Keratinocyte (primary cell): ENCODE measurements around the gene FKBP10. TPM values are rescaled to one million over a fixed set of nuclear protein-coding genes. Genes with fewer than 3 reads are reported as not detected.

Source experiments
- DNase-seq: peaks from one replicate; pipeline ENCODE4 v3.0.0-alpha.2; 2011; ENCODE audit warnings: low read depth, missing footprints, low spot score
- FAIRE-seq: peaks from 2 replicates; lab custom pipeline; 2011; peaks lifted over from hg19 to GRCh38; lab: Jason Lieb, UNC
- H2AFZ ChIP-seq: 2 replicates; pipeline ENCODE4 v1.6.0; 2012; ENCODE audit warnings: low read length, control low read depth, inconsistent platforms; ENCODE audit not compliant: control insufficient read depth
- H3K27ac ChIP-seq: 2 replicates; pipeline ENCODE4 v1.5.1; 2011; ENCODE audit warnings: low read length; ENCODE audit not compliant: control insufficient read depth, insufficient read depth
- H3K27me3 ChIP-seq: 3 replicates; pipeline ENCODE4 v1.6.0; 2011; ENCODE audit warnings: low read length; ENCODE audit not compliant: control insufficient read depth, insufficient read depth; ENCODE audit errors: extremely low read depth
- H3K36me3 ChIP-seq, 2 experiments: 2 replicates in 1 of 2; 3 replicates in 1 of 2; pipeline ENCODE4 v1.5.1; 2011; ENCODE audit warnings: low read length in 2 of 2, mild to moderate bottlenecking in 1 of 2; ENCODE audit not compliant: control insufficient read depth in 2 of 2, insufficient read depth in 2 of 2; ENCODE audit errors: extremely low read depth in 1 of 2
- H3K4me1 ChIP-seq: 3 replicates; pipeline ENCODE4 v1.5.1; 2011; ENCODE audit warnings: low read length; ENCODE audit not compliant: control insufficient read depth, insufficient read depth; ENCODE audit errors: extremely low read depth
- H3K4me2 ChIP-seq: 3 replicates; pipeline ENCODE4 v1.6.0; 2011; ENCODE audit warnings: low read depth, low read length; ENCODE audit not compliant: control insufficient read depth, insufficient read depth; ENCODE audit errors: extremely low read depth
- H3K4me3 ChIP-seq, 3 experiments: fragments of 200-600 bp in 1 of 3; sonication (generic) in 1 of 3; 2 replicates in 2 of 3; 3 replicates in 1 of 3; pipeline ENCODE4 v1.5.1; 2011 to 2016; ENCODE audit warnings: low read length in 3 of 3, mild to moderate bottlenecking in 3 of 3, control low read depth in 2 of 3, inconsistent platforms in 1 of 3, low read depth in 1 of 3, mixed read lengths in 1 of 3, mixed run types in 1 of 3, moderate library complexity in 1 of 3; ENCODE audit not compliant: control insufficient read depth in 2 of 3, insufficient read depth in 2 of 3; ENCODE audit errors: extremely low read depth in 1 of 3
- H3K79me2 ChIP-seq: 2 replicates; pipeline ENCODE4 v1.6.0; 2012; ENCODE audit warnings: low read length; ENCODE audit not compliant: control insufficient read depth, insufficient read depth
- H3K9ac ChIP-seq: 3 replicates; pipeline ENCODE4 v1.6.0; 2011; ENCODE audit warnings: low read length; ENCODE audit not compliant: control insufficient read depth, insufficient read depth; ENCODE audit errors: extremely low read depth
- H3K9me1 ChIP-seq: 3 replicates; pipeline ENCODE4 v1.6.0; 2011; ENCODE audit warnings: low read length; ENCODE audit not compliant: control insufficient read depth, insufficient read depth; ENCODE audit errors: extremely low read depth
- H3K9me3 ChIP-seq: 2 replicates; pipeline ENCODE4 v1.5.1; 2012; ENCODE audit warnings: low read depth, low read length; ENCODE audit not compliant: control insufficient read depth
- H4K20me1 ChIP-seq: 3 replicates; pipeline ENCODE4 v1.6.0; 2011; ENCODE audit warnings: low read length; ENCODE audit not compliant: control insufficient read depth, insufficient read depth; ENCODE audit errors: extremely low read depth
- CTCF ChIP-seq, 3 experiments: IDR thresholded peaks in 1 of 3; conservative IDR thresholded peaks in 1 of 3; optimal IDR thresholded peaks in 1 of 3; 2 replicates in 2 of 3; 3 replicates in 1 of 3; pipeline versions ENCODE3 to v1.5.1; 2011; ENCODE audit warnings: low read length in 3 of 3, mild to moderate bottlenecking in 3 of 3, moderate library complexity in 2 of 3, control low read depth in 1 of 3, inconsistent platforms in 1 of 3; ENCODE audit not compliant: insufficient read depth in 2 of 3; ENCODE audit errors: extremely low read depth in 1 of 3
- EZH2 ChIP-seq: IDR thresholded peaks from one replicate; pipeline ENCODE4 v1.6.1; 2012; ENCODE audit warnings: inconsistent platforms, mild to moderate bottlenecking, low read length, moderate library complexity
- dilution Hi-C: fragments of 300-500 bp; cut with MboI; formaldehyde crosslinking; loops from one replicate; pipeline ENCODE4 v1.7.0; 2020; ENCODE audit warnings: low sequenced_read_pairs; ENCODE audit not compliant: extremely low pct_ligation_motif_present
- polyA plus RNA-seq, 5 experiments: library from polyadenylated mRNA; depleted of rRNA in 3 of 5; stranded (reverse) in 3 of 5; stranded (forward) in 1 of 5; unstranded in 1 of 5; fragments of >200 nt; gene quantifications; 1 replicate in 1 of 5; 2 replicates in 3 of 5; 3 replicates in 1 of 5; pipeline versions ENCODE4 v1.2.1 to v1.2.3, GENCODE V29; 2011 to 2012; ENCODE audit warnings: missing spikeins in 2 of 5, low read depth in 1 of 5, low replicate concordance in 1 of 5

Gene FKBP10
- polyA plus RNA-seq, 1 donor (not counting 4 experiments of a cell fraction or from before 2014, with no cell fraction given), result 0.38 TPM

- Histone ChIP-seq H3K4me3 (no peak overlapping the region), H3K36me3 (peaks cover 23 to 36% of the 10 kb centered on the region in 2 experiments), H3K9me3 (no peaks in the 10 kb centered on the region), H4K20me1 (peaks cover 31% of the 10 kb centered on the region), H3K27ac (peak overlapping the region; percentile 36), H3K79me2 (peaks cover 85% of the 10 kb centered on the region), H3K4me1 (peaks cover 75% of the 10 kb centered on the region), H3K9me1 (peaks cover 3% of the 10 kb centered on the region), H2AFZ (no peak overlapping the region), H3K27me3 (no peaks in the 10 kb centered on the region), H3K9ac (peak overlapping the region; percentile 51), H3K4me2 (no peak overlapping the region)
- FAIRE-seq, result peak; percentile 26
- TF ChIP-seq CTCF (optimal IDR thresholded peaks at IDR 0.05 in 1 of 3, IDR thresholded peaks at IDR 0.05 in 1 of 3, conservative IDR thresholded peaks at IDR 0.05 in 1 of 3; ENCODE audit: extremely low read depth in 1 of 3, insufficient read depth in 2 of 3, low read length in 3 of 3), result peak in 1 of 3 experiments; percentile 6
- TF ChIP-seq EZH2, result no peak
- dilution Hi-C loops, result no loop called here
- DNase-seq, result no peak
Measured at GRCh38 chr17:41777157-41777573, 35.6 kb upstream of the FKBP10 start.

- Histone ChIP-seq H3K4me3 (no peak overlapping the region), H3K27ac (peak overlapping the region; percentile 36), H4K20me1 (peaks cover 34% of the 10 kb centered on the region), H2AFZ (no peak overlapping the region), H3K9me3 (no peaks in the 10 kb centered on the region), H3K27me3 (no peaks in the 10 kb centered on the region), H3K79me2 (peaks cover 85% of the 10 kb centered on the region), H3K36me3 (peaks cover 23 to 41% of the 10 kb centered on the region in 2 experiments), H3K9ac (peak overlapping the region; percentile 51), H3K4me2 (peak overlapping the region; percentile 6), H3K9me1 (peaks cover 7% of the 10 kb centered on the region), H3K4me1 (peaks cover 75% of the 10 kb centered on the region)
- FAIRE-seq (no peak), DNase-seq (no peak)
- TF ChIP-seq EZH2 (no peak), CTCF (optimal IDR thresholded peaks at IDR 0.05 in 1 of 3, IDR thresholded peaks at IDR 0.05 in 1 of 3, conservative IDR thresholded peaks at IDR 0.05 in 1 of 3; ENCODE audit: extremely low read depth in 1 of 3, insufficient read depth in 2 of 3, low read length in 3 of 3) (no peak)
- dilution Hi-C loops, result no loop called here
Measured at GRCh38 chr17:41777574-41778188, 35.1 kb upstream of the FKBP10 start.
